SU-DHL-6 (cell line): ENCODE results near the gene UBTF.

Source experiments
- H2AFZ ChIP-seq: fragments of 200-600 bp; sonication (generic); 2 replicates; pipeline ENCODE4 v1.6.1; 2014; ENCODE audit warnings: low read depth, mild to moderate bottlenecking, moderate library complexity, mixed read lengths, antibody characterized with exemption, low read length; ENCODE audit not compliant: severe bottlenecking
- H3F3A ChIP-seq: fragments of 200-600 bp; shearing (Covaris generic); 2 replicates; pipeline ENCODE4 v1.6.0; 2016; ENCODE audit warnings: antibody characterized with exemption, mild to moderate bottlenecking; ENCODE audit not compliant: insufficient read depth
- H3K27ac ChIP-seq: fragments of 200-600 bp; sonication (generic); 2 replicates; pipeline ENCODE4 v1.5.1; 2016; ENCODE audit warnings: low read depth, mild to moderate bottlenecking, low read length, moderate library complexity, mixed read lengths
- H3K27me3 ChIP-seq: fragments of 200-600 bp; sonication (generic), shearing (Covaris generic); 2 replicates; pipeline ENCODE4 v1.6.0; 2014; ENCODE audit warnings: mild to moderate bottlenecking, low read length
- H3K36me3 ChIP-seq: fragments of 200-600 bp; sonication (generic); 2 replicates; pipeline ENCODE4 v1.6.1; 2014; ENCODE audit warnings: mild to moderate bottlenecking, low read length, mixed read lengths
- H3K4me2 ChIP-seq: fragments of 300-600, 200-600 bp; shearing (Covaris generic), sonication (generic); 2 replicates; pipeline ENCODE4 v1.6.0; 2014; ENCODE audit warnings: low read length, low read depth, mild to moderate bottlenecking; ENCODE audit not compliant: poor library complexity, severe bottlenecking
- H3K4me3 ChIP-seq: fragments of 200-600 bp; sonication (generic); 2 replicates; pipeline ENCODE4 v1.5.1; 2014; ENCODE audit warnings: antibody characterized with exemption, low read length, mild to moderate bottlenecking, mixed read lengths; ENCODE audit not compliant: insufficient read depth, poor library complexity, severe bottlenecking
- H3K79me2 ChIP-seq: fragments of 200-600 bp; sonication (generic); 2 replicates; pipeline ENCODE4 v1.6.1; 2014; ENCODE audit warnings: mild to moderate bottlenecking, low read length, moderate library complexity; ENCODE audit not compliant: insufficient read depth
- H3K9ac ChIP-seq: fragments of 200-600 bp; sonication (generic); 2 replicates; pipeline ENCODE4 v1.7.0; 2014; ENCODE audit warnings: mild to moderate bottlenecking, low read length
- H3K9me2 ChIP-seq: fragments of 200-600 bp; sonication (generic); replicated peaks from 2 replicates; pipeline ENCODE4 v1.6.1; 2014; ENCODE audit warnings: low read length; ENCODE audit not compliant: insufficient read depth
- H3K9me3 ChIP-seq: fragments of 200-600 bp; sonication (generic); 2 replicates; pipeline ENCODE4 v1.6.1; 2014; ENCODE audit warnings: low read length, mixed read lengths; ENCODE audit not compliant: insufficient read depth
- H4K20me1 ChIP-seq: fragments of 200-600 bp; sonication (generic); 2 replicates; pipeline ENCODE4 v1.6.1; 2014; ENCODE audit warnings: low read depth, mild to moderate bottlenecking, antibody characterized with exemption, low read length, moderate library complexity, mixed read lengths
- CTCF ChIP-seq: fragments of 200-600 bp; sonication (generic); IDR thresholded peaks from one replicate; pipeline ENCODE4 v1.5.1; 2017; ENCODE audit warnings: antibody characterized with exemption, mild to moderate bottlenecking, low read length, moderate library complexity; ENCODE audit not compliant: insufficient read depth, poor library complexity, severe bottlenecking
- EZH2phosphoT487 ChIP-seq: fragments of 200-600 bp; sonication (generic), shearing (Covaris generic); conservative IDR thresholded peaks from 2 replicates; pipeline ENCODE4 v1.6.1; 2018; ENCODE audit warnings: mild to moderate bottlenecking, antibody characterized with exemption, low read length, moderate library complexity, mixed read lengths

Gene UBTF

DNA sequence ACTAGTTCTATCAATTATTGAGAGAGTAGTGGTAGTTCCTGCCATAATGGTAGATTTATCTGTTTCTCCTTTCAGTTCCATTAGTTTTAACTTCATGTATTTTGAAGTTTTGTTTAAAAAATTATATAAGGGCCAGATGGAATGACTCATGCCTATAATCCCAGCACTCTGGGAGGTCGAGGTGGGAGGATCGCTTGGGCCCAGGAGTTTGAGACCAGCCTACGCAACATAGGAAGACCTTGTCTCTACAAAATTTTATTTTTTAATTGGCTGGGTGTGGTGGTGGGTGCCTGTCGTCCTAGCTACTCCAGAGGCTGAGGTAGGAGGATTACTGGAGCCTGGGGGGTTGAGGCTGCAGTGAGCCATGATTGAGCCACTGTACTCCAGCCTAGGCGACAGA lies 14.1 kb upstream of the UBTF start:
- Histone ChIP-seq H3K27me3 (no peaks in the 10 kb centered on the region), H3K36me3 (no peaks in the 10 kb centered on the region), H2AFZ (no peak overlapping the region), H3K9me3 (no peaks in the 10 kb centered on the region), H3K4me3 (no peak overlapping the region), H3K79me2 (no peaks in the 10 kb centered on the region), H3K9me2 (no peaks in the 10 kb centered on the region), H4K20me1 (no peaks in the 10 kb centered on the region), H3K27ac (no peak overlapping the region), H3F3A (no peaks in the 10 kb centered on the region), H3K9ac (no peak overlapping the region), H3K4me2 (no peak overlapping the region)
- no peak for TF ChIP-seq EZH2phosphoT487
- no peak for TF ChIP-seq CTCF

GRCh38 chr17:44232061-44232460 lies 12.6 kb upstream of the UBTF start:
- H3K79me2 ChIP-seq, result no peaks in the 10 kb centered on the region
- no peak overlapping the region for H2AFZ ChIP-seq
- no peaks in the 10 kb centered on the region for H4K20me1 ChIP-seq
- TF ChIP-seq EZH2phosphoT487 (no peak), CTCF (no peak)
- no peak overlapping the region for H3K4me2 ChIP-seq
- H3K27me3 ChIP-seq, result no peaks in the 10 kb centered on the region
- no peaks in the 10 kb centered on the region for H3K9me3 ChIP-seq
- no peaks in the 10 kb centered on the region for H3F3A ChIP-seq
- no peaks in the 10 kb centered on the region for H3K36me3 ChIP-seq
- no peak overlapping the region for H3K27ac ChIP-seq
- H3K9me2 ChIP-seq, result no peaks in the 10 kb centered on the region
- no peak overlapping the region for H3K4me3 ChIP-seq
- H3K9ac ChIP-seq, result no peak overlapping the region

- Histone ChIP-seq H3K27me3 (no peaks in the 10 kb centered on the region), H3K4me3 (no peak overlapping the region), H3K9me3 (no peaks in the 10 kb centered on the region), H3K9ac (no peak overlapping the region), H2AFZ (no peak overlapping the region), H3K79me2 (no peaks in the 10 kb centered on the region), H3K36me3 (no peaks in the 10 kb centered on the region), H3F3A (no peaks in the 10 kb centered on the region), H3K4me2 (no peak overlapping the region), H4K20me1 (no peaks in the 10 kb centered on the region), H3K9me2 (no peaks in the 10 kb centered on the region), H3K27ac (no peak overlapping the region)
- TF ChIP-seq CTCF, result no peak
- TF ChIP-seq EZH2phosphoT487, result no peak
These were observed 10.7 kb upstream of the UBTF start for GRCh38 chr17:44230140-44230539.

- no peak for TF ChIP-seq EZH2phosphoT487
- no peak for TF ChIP-seq CTCF
- no peaks in the 10 kb centered on the region for H3K36me3 ChIP-seq
- H3K4me2 ChIP-seq, result no peak overlapping the region
- H3F3A ChIP-seq, result no peaks in the 10 kb centered on the region
- H4K20me1 ChIP-seq, result no peaks in the 10 kb centered on the region
- H3K27me3 ChIP-seq, result no peaks in the 10 kb centered on the region
- no peaks in the 10 kb centered on the region for H3K9me2 ChIP-seq
- no peak overlapping the region for H3K9ac ChIP-seq
- no peak overlapping the region for H2AFZ ChIP-seq
- no peak overlapping the region for H3K4me3 ChIP-seq
- H3K9me3 ChIP-seq, result no peaks in the 10 kb centered on the region
- no peak overlapping the region for H3K27ac ChIP-seq
- H3K79me2 ChIP-seq, result no peaks in the 10 kb centered on the region
These were observed 9.6 kb upstream of the UBTF start for GRCh38 chr17:44229090-44229489.
